Measurements from ENCODE around the gene LLPH. TPM values are rescaled to one million over a fixed set of nuclear protein-coding genes. Genes with fewer than 3 reads are reported as not detected.
"Not testable (repeated sequence)": the region's sequence is repeated elsewhere in the genome, so short reads cannot be mapped to it uniquely, and the experiment has no call there.

Gene LLPH
- 36.0 and 39.6 TPM in 2 replicates for total RNA-seq (2014; rRNA removed; shearing (Covaris generic))
- polyA plus RNA-seq (2014; cell fraction: nucleus; rRNA removed), result 3.0 and 8.5 TPM in 2 replicates

DNA sequence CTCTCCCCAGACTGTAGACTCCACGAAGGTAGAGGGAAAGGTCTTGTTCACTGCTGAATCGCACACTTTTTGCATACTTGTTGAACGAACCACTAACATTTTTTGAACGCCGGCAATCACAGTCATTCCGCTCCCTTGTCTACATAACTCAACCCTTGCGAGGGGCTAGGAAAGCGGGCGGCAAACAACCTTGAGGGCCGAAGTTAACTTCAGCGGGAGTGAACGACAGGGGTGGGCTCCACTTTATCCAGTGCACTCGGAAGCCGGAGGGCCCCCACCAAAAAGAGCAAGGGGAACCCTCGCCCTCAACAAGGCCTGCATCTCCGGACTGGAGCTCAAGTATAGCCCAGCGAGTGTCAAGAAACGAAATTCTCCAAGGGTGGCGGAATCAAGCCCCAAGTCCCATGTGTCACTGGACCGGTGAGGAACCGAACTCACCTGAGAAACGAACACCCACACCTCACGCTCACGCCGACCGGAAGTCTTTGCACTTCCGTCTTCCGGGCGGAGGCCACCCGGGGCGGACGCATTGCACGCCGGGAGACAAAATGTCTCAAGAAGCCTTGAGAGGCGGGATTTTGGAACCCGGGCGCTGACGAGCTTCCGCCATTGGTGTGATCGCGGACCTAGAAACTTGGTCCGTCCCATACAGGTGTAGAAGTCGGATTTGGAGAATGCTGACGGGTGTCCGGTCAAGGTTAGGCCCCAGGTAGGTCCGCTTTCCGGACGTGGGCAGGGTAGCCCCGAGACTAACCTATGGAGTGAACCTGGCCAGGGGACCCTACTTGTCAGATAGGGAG is at the start of gene LLPH:
Gene LLPH, minus strand, starts transcription at position 484 of the 800 bp plus-strand sequence. CDS start 1,644 bp downstream, outside the sequence.
- peak; percentile 85 for DNase-seq (ENCODE audit: extremely low read depth, low read depth)

DNA sequence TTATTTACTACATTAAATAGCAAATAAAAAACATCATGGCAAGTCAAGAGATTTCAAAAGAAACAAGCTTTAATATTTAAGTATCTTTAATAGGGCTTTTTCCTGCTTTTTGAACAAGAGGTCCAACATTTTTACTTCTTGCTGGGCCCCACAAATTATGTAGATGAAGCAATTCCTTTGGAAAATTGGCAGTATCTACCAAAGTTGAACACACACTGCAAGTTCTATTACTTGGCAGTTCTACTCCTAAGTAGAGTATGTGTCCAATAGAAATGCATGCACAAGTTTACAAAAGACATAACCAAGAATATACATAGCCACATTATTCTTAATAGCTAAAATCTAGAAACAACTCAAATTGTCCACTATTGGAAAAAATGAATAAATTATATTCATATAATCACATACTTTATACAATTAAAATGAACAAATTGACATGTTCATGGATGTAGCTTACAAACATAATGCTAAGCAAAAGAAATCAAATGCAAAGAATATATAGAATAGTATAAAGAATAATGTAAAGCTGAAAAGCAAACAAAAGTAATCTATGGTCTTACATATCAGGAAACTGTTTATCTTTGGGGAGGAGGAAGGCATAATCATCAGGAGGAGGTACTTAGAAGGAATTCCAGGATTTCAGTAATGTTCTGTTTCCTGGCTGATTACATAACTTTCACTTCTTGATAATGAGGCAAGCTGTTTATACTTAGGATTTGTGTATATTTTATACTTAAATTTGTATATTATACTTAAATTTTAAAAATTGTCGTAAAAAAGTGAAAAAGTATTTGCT is 45.8 kb upstream of the LLPH start:
- no peak for DNase-seq (ENCODE audit: extremely low read depth, low read depth)

DNA sequence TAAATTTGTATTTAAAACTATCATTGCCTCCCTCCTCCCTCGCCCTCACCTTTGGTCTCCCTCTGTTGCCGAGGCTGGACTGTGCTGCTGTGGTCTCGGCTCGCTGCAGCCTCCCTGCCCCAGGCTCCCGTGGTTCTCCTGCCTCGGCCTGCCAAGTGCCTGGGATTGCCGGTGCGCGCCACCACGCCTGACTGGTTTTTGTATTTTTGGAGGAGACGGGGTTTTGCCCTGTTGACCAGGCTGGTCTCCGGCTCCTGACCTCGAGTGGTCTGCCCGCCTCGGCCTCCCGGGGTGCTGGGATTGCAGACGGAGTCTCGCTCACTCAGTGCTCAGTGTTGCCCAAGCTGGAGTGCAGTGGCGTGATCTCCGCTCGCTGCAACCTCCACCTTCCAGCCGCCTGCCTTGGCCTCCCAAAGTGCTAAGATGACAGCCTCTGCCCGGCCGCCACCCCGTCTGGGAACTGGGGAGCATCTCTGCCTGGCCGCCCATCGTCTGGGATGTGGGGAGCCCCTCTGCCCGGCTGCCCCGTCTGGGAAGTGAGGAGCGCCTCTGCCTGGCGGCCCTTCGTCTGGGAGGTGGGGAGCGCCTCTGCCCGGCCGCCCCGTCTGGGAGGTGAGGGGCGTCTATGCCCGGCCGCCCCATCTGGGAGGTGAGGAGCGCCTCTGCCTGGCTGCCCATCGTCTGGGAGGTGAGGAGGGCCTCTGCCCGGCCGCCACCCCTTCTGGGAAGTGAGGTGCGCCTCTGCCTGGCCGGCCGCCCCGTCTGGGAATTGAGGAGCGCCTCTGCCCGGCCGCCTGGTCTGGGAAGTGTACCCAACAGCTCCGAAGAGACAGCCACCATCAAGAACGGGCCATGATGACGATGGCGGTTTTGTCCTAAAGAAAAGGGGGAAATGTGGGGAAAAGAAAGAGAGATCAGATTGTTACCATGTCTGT is 44.1 kb upstream of the LLPH start:
- DNase-seq (ENCODE audit: extremely low read depth, low read depth), result not testable (repeated sequence)

DNA sequence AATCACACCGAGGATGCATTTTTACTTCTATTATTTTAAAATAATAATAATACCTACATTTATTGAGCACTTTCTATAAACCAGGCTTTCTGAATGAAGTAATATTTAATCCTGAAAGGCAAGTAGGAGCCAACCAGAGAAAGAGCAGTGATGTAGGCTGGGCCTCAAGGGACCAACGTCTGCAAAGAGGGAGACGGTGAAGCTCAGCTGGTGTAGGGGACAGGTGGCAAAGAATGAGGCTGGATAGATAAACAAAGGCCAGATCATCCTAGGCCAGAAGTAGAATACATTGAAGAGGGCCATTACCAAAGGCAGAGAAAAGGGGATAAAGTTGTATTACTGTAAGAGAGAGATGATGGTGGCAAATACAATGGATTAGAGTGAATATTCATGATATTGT is 40.1 kb upstream of the LLPH start:
- DNase-seq (ENCODE audit: extremely low read depth, low read depth), result no peak

DNA sequence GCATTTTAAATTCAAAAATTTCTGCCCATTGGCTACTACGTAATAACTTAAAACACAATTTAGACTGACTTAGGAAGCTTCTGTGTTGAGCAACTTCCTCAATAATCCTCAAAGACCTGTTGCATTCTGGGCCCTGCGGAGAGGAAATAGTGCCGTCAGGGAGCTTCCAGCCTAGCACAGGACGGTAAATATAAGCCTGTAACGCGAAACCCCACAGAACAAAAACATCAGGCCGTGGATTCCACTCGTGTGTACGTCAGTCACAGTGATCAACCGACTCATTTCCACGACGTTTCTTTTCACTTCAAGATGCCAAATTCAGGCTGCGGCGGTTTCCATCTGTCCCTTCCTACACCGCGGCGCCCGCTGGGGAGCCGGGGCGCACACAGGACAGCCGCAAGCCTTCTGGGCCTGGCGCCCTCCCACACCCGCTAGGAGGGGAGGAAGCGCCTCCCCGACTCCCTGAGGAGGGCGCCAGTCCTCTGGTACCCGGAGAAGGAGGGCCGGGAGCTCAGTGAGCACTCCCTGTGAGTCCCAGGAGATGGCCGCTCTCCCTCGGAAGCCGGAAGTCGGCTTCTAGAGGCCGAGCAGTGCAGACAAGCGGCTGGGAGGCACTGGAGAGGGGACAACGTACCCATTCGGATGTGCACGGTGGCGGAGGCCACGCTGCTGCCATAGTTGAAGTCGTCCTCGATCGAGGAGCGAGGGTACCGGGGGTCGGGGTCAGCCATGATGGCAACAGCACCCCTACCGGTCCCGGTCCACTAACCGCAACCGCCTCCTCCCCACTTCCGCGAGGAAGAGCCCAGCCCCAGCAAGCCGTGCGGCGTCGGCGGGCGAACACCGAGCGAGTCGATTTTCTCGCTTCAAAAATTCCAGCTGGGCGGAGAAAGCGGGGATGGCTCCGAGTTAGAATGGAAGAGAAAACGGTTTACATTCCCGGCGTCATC is 38.9 kb upstream of the LLPH start, which contains the start of gene TMBIM4:
Gene TMBIM4, minus strand, starts transcription at position 776 of the 950 bp plus-strand sequence. Its CDS starts 45 bp downstream, at position 731.
- DNase-seq (ENCODE audit: extremely low read depth, low read depth), result peak; percentile 90

DNA sequence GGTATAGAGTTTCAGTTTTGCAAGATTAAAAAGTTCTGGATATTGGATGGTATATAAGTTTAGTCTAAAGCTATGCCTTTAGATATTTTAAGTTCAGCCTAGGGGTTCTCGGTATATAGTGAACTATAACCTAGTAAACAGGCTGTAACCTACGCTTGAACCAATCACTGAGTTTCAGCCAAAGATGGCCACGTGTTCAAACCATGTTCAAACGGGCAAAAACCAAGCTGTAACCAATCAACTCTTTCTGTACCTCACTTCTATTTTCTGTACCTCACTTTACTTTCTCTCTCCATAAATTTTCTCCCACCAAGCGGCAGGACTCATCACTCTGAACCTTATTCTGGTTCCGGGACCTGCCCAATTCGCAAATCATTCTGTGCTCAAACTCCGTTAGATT is 37.9 kb upstream of the LLPH start:
- DNase-seq (ENCODE audit: extremely low read depth, low read depth), result no peak

DNA sequence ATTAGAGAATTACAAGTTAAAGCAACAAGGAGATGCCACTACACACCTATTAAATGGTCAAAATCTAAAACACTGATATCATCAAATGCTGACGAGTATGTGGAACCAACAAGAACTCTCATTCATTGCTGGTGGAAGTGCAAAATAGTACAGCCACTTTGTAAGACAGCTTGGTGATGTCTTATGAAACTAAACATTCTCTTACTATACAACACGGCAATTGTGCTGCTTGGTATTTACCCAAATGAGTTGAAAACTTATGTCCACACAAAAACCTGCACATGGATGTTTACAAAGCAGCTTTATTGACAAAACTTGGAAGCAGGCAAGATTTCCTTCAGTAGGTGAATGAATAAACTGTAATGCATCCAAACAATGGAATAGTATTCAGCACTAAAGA is 36.0 kb upstream of the LLPH start:
- DNase-seq (ENCODE audit: extremely low read depth, low read depth), result no peak

DNA sequence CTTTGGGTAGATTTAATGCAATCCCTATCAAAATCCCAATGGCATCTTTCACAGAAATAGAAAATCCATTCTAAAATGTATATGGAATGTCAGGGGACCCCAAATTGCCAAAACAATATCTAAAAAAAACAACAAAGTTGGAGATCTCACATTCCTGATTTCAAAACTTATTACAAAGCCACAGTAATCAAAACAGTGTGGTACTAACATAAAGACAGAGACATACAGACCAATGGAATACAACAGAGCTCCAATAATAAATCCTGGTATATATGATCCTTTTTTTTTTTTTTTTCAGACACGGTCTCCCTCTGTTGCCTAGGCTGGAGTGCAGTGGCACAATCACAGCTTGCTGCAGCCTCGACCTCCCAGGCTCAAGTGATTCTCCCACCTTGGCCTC is 34.6 kb upstream of the LLPH start:
- DNase-seq (ENCODE audit: extremely low read depth, low read depth), result no peak

DNA sequence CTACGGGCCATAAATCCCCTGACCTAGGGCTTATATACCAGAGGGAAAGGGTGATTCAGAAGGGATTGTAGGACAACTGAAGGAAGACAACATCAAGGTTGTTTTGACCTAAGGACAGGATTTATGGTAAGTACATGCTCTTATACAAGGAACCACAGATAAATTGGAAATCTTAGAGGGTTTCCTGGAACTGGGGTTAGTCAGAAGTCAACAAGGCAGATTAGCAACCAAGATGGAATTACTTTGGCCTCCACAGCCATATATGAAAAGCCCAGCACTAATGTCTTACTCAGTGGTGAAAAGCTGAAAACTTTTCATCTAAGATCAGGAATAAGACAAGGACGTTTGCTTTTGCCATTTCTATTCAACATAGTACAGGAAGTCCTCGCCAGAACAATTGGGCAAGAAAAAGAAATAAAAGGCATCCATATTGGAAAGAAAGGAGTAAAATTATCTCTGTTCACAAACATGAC is 33.8 kb upstream of the LLPH start:
- DNase-seq (ENCODE audit: extremely low read depth, low read depth), result no peak

DNA sequence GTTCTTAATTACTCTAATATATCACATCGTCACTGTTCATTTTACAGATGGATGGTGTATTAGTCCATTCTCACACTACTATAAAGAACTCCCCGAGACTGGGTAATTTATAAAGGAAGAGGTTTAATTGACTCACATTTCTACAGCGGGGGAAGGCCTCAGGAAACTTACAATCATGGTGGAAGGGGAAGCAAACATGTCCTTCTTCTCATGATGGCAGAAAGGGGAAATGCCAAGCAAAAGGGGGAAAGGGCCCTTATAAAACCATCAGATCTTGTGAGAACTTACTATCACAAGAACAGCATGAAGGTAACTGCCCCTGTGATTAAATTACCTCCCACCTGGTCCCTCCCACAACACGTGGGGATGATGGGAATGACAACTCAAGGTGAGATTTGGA is 32.7 kb upstream of the LLPH start:
- DNase-seq (ENCODE audit: extremely low read depth, low read depth), result no peak

DNA sequence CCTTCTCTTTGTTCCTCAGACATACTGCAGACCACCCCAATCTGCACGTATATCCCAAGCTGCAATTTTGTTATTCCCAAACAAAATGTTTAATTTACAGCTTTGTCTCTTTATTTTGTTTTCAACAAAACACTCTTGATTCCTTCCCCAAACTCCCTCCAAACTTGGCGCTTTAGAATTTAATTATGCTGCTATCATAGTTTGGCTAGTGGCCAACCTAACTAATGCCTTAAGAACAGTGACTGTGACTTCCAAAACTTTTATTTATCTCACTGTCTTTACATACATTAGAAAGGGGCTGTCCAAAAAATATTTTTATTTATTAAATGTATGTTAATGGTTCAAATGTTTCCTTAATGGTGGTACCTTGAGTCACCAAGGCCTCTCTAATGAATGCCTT is 32.2 kb upstream of the LLPH start:
- no peak for DNase-seq (ENCODE audit: extremely low read depth, low read depth)

DNA sequence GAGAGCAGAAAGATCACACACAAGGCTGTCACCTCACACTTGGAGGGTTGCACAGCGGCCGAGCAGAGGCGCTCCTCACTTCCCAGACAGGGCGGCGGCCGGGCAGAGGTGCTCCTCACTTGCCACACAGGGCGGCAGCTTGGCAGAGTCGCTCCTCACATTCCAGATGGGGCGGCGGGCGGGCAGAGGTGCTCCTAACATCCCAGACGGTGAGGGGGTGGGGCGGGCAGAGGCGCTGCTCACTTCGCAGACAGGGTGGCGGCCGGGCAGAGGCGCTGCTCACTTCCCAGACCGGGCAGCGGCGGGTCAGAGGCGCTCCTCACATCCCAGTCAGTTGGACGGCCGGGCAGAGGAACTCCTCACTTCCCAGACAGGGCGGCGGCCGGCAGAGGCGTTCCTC is 30.2 kb upstream of the LLPH start:
- DNase-seq (ENCODE audit: extremely low read depth, low read depth), result no peak

DNA sequence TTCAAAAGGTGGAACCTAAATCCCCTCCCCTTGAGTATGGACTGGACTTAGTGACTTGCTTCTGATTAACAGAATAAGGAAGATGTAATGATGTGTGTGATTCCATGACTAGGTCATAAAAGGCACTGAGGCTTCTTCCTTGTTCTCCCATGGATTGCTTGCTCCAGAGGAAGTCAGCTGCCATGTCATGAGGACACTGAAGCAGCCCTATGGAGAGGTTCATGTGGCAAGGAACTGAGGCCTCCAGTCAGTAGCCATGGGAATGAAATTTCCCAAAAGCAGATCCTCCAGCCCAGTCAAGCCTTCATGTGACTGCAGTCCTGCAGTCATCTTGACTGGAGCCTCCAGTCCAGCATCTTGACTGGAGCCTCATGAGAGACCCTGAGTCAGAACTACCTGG is 28.6 kb upstream of the LLPH start:
- DNase-seq (ENCODE audit: extremely low read depth, low read depth), result no peak

DNA sequence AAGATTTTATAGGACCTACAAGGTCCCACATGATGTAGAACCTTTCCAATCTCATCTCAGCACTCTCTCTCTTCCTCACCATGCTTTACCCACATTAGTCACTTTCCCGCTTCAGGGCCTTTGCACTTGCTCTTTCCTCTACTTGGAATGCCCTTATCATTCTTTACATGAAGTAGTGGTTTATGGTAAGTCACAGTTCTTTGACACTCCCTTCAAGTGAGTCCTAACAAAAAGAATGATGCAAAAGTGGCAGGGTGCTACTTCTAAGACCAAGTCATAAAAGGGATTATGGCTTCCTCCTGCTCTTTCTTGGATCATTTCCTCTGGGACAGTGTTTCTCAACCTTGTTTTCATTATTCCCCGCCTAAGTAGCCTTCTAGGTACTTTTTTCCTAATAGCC is 26.1 kb upstream of the LLPH start:
- no peak for DNase-seq (ENCODE audit: extremely low read depth, low read depth)

DNA sequence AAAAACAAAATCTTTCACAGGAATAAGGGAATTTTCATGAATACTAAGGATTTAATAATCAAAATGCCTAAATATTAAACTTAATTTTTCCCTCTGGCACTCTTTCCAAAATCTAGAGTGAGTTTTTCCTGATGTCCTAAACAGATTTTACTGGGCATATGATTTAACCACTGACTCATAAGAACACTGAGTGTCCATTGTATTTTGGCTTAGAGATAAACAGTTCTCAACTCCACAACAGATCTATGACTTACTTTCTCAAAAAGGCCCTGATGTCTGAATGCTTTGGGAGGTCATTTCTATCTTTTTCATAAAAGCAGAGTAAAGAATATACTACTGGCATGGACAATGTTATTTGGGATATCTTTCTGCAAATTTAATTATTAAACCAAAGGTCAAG is 24.2 kb upstream of the LLPH start:
- DNase-seq (ENCODE audit: extremely low read depth, low read depth), result no peak

DNA sequence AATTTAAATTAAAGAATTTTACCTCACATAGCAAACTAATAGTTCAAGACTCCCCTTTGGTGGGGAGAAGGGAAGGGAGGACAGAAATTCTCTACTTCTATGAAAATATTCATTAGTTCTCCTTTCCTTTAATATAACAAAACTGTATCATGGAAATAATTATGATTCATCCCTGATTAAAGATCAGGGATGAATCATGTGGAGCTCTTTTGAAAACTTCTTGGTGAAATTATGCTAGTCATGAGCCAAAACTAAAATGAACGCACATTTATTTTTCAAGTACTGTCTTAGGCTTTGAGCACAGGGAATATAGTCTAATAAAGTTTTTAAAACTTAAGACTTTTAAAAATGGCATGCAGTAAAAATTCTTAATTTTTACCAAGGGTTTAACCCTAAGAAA is 22.2 kb upstream of the LLPH start:
- DNase-seq (ENCODE audit: extremely low read depth, low read depth), result no peak

DNA sequence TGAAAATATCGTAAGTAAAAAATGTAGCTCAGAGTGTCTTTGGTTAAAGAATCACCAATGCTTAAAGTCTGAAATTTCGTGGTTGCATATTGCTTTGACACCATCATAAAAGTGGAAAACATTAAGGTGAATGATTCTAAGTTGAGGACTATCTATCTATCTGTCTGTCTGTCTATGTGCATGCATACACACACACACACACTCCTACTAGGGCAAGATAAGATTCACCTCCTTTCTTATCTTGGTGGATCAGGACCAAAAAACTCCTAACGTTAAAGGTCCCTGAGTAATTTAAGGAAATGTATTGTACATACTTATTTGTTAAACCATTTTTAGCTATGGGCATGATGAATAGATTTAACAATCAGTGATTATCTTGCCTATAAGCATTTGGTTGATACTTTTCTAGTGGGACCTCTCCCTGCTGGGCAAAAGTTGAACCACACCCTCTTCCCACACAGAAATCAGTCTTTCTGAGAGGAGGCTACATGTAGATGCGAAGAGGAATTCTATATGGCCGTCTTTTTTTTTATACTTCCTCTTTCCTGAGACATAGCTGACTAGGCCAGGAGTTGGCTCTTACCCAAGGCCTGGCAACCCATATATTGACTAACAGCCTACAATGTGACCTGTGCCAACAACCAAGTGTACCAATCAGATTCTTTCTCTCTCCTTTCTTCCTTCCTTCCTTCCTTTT is 19.3 kb upstream of the LLPH start:
- no peak for DNase-seq (ENCODE audit: extremely low read depth, low read depth)

DNA sequence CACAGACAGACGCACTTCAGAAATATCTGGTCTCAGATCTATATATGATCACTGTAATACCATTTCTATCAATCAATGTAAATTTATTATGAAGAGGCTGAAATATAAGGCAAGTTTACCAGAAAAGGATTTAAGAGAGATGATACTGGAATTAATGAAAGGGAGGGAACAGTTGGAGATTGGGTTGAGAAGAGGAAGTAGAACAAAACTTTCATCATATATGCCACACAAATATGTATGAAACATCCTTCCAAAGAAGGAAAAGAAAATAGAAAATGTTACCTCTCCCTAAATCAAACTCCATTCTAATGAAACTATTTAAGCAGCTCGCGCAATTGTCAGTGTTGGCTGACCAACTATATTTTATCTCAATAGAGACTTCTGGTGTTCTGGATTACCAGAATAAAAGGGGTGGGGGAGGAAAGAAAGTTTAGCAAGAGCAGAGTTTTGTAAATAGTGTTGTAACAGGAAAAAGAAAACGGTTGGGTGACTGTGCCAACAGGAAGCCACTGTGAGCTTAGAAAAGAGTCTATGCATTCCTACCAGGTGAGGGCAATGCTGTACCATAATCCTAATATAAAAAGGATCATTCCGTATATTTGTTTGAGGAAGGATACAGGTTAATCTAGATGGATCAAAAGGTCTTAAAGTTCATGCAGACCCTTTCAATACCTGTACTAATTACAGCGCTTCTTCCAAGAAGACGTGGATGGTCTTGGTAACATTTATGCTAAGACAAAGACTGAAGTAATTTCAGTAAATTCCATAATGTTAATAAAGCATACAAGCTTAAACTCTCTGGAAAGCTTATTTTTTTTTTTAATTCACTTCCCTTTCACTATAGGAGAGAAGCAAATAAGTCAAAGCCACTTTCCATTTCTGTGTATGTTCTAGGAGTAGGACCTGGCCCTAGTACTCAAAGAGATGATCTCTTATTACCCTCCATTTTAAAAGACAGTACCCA is 14.5 kb upstream of the LLPH start:
- peak; percentile 63 for DNase-seq (ENCODE audit: extremely low read depth, low read depth)

Data from NCI-H460 (cell line).